ENCODE measurements around the gene CEACAM16.

The CEACAM16 gene

DNA sequence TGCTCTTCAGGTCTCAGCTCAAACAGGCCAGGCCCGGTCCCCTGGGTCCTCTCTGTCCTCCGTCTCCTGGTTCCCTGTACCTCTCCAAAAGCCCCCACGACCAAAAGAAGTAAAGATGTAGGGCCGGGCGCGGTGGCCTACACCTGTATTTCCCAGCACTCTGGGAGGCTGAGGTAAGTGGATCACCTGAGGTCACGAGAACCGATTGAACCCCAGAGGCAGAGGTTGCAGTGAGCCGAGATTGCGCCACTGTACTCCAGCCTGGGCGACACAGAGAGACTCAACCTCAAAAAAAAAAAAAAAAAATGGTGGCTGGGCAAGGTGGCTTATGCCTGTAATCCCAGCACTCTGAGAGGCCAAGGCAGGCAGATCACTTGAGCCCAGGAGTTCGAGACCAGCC, 27.5 kb downstream of the CEACAM16 start:
- DNase-seq, result no peak

DNA sequence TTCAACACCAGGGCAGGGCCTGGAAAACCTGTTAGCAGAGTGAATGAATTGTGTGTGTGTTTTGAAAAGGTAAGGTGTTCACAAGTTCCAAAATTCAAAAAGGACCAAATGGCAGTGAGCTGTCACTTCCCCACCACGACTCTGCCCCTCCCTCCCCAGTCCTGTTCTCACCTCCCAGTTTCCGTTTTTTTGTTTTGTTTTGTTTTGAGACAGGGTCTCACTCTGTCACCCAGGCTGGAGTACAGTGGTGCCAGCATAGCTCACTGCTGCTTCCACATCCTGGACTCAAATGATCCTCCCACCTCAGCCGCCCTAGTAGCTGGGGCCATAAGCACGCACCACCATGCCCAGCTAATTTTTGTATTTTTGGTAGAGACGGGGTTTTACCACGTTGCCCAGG, 29.2 kb downstream of the CEACAM16 start:
- DNase-seq, result no peak

DNA sequence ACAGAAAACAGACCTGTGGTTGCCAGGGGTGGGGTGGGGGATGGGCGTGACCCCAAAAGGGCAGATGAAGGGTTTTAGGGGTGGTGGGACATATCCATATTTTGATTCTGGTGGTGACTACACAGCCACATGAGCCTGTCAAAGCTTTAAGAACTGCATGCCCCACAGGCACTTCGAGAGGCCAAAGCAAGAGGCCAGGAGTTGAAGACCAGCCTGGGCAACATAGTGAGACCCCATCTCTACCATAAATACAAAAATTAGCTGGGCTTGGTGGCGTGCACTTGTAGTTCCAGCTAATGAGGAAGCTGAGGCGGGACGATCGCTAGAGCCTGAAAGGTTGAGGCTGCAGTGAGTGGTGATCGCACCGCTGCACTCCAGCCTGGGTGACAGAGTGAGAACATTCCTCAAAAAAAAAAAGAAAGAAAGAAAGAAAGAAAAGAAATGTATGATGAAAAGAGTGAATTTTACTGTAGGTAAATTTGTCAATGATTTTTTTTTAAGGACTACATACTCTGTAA, 30.6 kb downstream of the CEACAM16 start:
- no peak for DNase-seq

GRCh38 chr19:44731081-44731480, 32.1 kb downstream of the CEACAM16 start:
- no peak for DNase-seq

DNA sequence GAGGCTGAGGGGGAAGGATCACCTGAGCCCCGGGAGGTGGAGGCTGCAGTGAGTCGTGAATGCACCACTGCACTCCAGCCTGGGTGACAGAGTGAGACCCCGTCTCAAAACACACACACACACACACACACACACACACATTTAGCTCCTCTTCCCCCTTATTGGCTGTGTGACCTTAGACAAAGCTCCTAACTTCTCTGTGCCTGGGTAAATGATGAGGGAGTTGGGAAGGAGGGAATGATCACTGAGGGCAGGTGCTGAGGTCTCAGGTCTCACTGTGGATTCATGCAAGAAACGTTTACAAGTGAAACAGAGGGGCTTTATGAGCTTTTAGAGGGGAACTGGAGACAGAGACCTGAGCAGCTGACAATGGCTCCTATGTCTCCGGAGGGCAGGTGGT, 32.7 kb downstream of the CEACAM16 start:
- DNase-seq, result no peak

DNA sequence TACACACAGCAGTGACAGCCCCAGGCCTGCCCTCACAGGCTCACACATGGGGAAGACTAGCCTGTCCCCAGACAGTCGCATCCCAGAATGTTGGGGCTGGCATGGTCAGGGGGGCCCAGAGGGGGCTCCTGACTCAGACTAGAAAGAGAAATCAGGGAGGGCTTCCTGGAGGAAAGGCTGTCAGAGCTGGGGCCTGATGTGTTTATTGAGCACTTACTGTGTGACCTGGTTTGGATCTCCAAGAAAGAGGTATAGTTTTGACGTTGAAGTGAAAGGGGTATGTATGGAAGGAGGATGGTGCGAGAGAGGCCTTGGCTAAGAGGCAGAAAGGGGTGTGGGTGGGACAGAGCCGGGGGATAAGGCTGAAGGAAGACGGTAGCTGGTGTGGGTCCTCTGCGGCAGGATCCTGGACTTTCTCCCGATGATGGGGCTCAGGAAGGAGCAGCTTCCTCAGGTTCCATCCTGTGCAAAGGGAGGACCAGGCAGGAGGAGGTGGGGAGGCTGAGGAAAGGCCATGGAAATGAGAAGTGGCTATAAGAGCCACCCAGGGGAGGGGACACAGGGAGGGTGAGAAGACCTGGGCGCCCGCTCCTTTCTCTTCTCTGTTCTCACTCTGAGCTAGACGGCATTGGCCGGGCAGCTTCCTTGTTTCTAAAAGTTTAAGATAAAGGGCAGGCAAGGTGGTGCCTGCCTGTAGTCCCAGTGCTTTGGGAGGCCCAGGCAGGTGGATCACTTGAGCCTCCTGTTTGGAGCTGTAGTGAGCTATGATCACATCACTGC, 33.5 kb downstream of the CEACAM16 start:
- DNase-seq, result no peak

GRCh38 chr19:44734357-44734756, 35.4 kb downstream of the CEACAM16 start:
- DNase-seq, result no peak

GRCh38 chr19:44735011-44735410, 36.1 kb downstream of the CEACAM16 start:
- no peak for DNase-seq

GRCh38 chr19:44737238-44738071, 38.5 kb downstream of the CEACAM16 start:
- DNase-seq, result no peak

DNA sequence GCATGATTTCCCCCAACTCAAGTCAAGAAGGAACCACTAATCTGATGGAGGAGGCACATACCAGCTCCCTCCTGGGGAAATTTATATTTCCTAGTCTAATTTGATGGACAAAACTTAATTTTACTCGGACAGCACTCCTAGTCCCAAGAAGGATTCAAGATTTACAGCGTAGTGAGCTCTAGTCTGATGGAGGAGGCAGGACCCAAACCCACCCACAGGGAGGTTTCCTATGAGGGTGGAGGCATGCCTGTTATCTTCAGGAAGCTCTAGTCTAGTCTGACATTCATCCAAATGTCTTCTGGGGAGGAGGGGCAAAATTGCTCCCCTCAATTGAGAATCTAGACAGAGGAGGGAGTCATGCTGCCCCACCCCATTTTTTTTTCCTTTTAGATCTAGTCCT, 39.2 kb downstream of the CEACAM16 start:
- no peak for DNase-seq

DNA sequence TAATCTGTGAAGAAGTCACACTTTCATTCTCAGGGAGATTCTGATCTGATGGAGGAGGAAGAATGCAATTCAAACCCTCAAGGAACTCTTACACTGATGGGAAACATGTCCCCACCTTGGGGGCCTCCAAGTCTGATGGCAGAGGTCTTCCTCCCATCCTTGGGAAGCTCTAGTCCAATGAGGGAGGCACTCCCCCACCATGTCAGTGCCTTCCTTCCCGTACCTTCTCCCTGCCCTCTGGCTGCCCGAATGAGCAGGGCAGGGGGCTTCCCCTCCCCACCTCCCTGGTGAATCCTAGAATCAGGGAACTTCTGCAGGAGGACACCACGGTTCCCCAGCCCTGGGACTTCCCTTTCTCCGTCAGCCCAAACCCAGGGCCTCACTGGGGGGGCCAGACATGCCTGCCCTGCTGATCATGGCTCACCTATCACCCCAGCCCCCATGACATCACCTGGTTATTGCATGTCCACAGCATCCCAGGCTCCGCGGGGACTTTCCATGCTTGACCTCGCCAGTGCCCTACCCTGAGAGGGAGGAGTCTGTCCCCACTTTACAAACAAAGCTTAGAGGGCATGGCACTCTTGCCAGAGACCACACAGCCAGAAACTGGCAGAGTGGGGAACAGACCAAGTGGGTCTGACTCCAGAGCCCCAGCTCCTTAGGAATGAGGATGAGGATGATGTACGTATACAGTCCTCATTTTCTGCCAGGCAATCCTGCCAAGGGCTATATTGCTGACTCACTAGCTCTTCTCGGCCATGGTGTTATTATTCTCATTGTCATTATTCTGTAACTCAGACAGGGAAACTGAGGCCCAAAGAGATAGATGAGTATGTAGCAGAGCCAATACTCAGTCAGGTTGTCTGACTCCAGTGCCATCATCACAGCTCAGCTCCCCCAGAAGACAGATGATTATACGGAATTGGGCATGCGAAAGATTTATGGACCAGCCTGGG, 39.9 kb downstream of the CEACAM16 start:
- no peak for DNase-seq

GRCh38 chr19:44740351-44740824, 41.4 kb downstream of the CEACAM16 start:
- no peak for DNase-seq

DNA sequence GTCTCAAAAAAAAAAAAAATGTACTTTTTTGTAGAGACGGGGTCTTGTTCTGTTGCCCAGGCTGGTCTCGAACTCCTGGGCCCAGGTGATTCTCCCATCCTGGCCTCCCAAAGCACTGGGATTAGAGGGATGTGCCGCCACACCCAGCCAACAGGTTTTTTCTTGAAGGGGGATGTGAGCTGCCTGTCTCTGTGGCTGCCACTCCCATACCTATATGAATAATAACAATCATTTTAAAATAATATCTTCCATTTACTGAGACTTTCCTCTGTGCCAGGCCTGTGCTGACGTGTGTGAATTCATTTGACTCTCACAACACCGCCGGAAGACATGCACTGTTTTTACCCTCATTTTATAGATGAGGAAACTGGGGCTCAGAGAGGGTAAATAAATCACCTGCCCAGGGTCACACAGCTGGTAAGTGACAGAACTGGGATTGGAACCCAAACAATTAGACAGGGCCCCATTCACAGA, 42.3 kb downstream of the CEACAM16 start:
- no peak for DNase-seq

- no peak for DNase-seq
Measured at GRCh38 chr19:44741841-44742329, 42.9 kb downstream of the CEACAM16 start.

DNA sequence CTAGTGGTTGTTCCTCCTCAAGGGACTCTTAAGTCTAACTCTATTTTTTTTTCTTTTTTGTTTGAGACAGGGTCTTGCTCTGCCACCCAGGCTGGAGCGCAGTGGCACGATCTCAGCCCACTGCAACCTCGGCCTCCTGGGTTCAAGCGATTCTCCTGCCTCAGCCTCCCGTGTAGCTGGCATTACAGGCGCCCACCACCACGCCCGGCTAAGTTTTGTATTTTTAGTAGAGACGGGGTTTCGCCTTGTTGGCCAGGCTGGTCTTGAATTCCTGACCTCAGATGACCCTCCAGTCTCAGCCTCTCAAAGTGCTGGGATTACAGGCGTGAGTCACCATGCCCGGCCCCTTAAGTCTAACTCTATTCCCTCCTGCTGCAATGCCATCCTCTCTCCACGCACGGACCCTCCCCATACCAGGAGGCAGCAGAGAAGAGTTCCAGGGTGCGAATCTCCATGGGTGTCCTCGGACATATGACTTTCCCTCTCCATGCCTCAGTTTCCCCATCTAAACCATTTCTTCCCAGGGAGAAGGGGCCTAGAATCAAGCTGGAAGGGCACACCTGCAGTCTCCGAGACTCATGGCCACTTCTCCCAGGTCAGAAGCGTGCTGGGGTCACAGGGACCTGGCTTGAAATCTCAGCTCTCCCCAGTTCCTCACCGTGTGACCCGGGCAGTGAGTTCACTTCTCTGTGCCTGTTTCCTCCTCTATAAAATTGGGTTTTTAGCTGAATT, 43.5 kb downstream of the CEACAM16 start:
- no peak for DNase-seq

- DNase-seq, result no peak
Measured at GRCh38 chr19:44744871-44745332, 46.0 kb downstream of the CEACAM16 start.

DNA sequence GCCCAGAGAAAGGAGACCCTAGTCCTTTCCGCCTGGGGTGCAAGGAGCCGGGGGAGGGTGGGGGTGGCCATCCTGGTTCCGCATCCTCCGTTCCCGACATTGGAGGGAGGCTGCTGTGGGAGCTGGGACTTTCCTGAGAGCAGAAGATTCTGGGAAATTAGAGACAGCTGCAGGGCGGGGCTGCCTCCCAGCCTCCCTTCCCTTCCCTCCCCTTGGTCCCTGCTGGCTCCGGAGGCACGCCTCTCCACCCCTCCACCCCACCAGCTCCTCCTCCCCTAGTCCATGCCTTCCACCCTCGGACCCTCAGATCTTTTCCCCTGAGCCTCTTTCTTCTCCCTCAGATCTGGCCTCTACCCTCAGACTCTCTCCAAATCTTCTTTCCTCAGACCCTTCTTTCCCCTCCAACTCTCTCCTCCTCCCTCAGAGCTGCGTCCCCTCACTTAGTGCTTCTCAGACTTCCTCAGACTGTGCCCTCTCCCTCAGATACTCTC, 46.4 kb downstream of the CEACAM16 start:
- no peak for DNase-seq

GRCh38 chr19:44745887-44746600, 47.1 kb downstream of the CEACAM16 start:
- no peak for DNase-seq

DNA sequence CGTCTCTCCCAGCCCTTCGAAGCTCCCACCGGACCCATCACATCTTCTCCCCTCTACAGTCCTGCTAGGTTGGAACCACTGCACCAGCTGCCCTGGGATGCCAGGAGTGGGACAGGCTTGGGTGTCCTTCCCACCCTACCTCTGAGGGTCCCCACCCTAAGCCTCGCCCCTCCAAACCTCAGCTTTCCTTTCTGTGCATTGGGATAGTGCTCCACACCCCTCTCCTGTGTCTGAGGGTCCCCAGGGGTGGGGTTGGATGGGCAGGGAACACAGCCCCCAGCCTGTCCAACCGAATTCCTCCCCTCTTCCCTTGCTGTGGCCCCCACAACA, 47.6 kb downstream of the CEACAM16 start:
- no peak for DNase-seq

DNA sequence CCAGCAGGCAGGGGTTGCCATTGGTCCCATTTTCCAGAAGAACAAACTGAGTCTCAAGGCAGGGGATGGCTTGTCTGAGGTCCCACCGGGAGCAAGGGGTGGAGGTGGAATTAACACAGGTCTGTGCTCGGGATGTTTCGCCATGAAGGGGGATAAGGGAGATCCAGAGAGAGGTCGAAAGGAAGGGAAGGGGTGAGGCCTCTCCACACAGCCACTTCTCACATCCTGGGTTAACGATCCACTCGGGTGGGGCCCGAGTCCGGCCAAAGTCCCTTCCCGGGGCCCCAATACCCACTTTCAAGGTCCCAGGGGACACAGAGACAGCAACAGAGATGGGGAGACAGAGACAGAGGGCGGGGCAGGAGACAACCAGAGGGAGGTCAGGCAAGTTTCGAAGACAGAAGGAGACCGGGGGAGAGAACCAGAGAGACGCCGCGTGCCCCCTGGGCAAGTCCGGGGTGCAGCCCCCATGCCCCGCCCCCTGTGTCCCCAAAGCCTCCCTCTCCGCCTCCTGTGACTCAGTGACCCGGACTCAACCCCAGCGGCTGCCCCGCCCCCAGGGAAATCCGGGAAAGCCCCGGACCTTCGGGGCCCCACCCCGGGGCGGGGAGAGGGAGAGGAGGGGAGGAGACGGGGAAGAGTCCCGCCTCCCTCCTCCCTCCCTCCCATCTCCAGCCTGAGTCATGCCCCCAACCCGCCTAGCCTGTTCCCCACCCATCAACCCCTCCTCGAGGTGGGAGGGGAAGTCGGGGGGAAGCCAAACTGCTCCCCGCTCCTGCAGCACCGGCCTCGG, 48.2 kb downstream of the CEACAM16 start:
- DNase-seq, result no peak

All from retina (tissue), 1 donor.